ENCODE data around the gene OSGIN1.

- no peak for TF ChIP-seq CTCF (IDR thresholded peaks at IDR 0.05; ENCODE audit: low read depth, low read length, poor library complexity, severe bottlenecking)
- no peak for TF ChIP-seq EZH2phosphoT487 (IDR thresholded peaks at IDR 0.05; ENCODE audit: borderline replicate concordance, low read length)
These were observed 1.6 kb downstream of the OSGIN1 start for GRCh38 chr16:83954577-83955016.
